Heart left ventricle (tissue), 13 donors: ENCODE results near the gene NRN1L.

ENCODE experiments used
- POLR2A ChIP-seq, 2 donors: fragments of 450-650 bp; IDR thresholded peaks; one replicate each; pipeline ENCODE4 v1.6.1; 2017; ENCODE audit warnings: antibody characterized with exemption in 2 of 2, mild to moderate bottlenecking in 2 of 2, moderate library complexity in 2 of 2
- TF ChIP-seq, protein P1 (sequence below), 12 donors: fragments of 200-600 bp; sonication (generic) in 4 of 12; IDR thresholded peaks; one replicate each; pipeline versions ENCODE4 v1.5.0 to v1.8.0; 2018 to 2022; ENCODE audit warnings: antibody characterized with exemption in 12 of 12, mild to moderate bottlenecking in 5 of 12
- donor health status: ischemic (EF 13 %, LVEDD 7.1; RV severe dilation, severe dysfunction).
- donor health status: DM: no; HTN: yes; CAD: no.
- donor health status: DM: no; HTN: no; CAD: no.
- donor health status: ischemic (EF 25% LVEDD 6.9; RV normal size, moderate dysfunction).
- donor health status: ischemic (EF 25% LVEDD 5.7; RV mildly dilated, moderate dysfunction).
- donor health status: ischemic (EF 35%, LVEDD 5.7; RV mildly dilated, moderate dysfunction).
- donor health status: nonischemic (EF 11% LVEDD 7.7; RV severe dilation, severe dysfunction).
- donor health status: DM: yes; HTN: yes; CAD: no.
- donor health status: PGD.
- donor health status: ischemic (EF 29% LVEDD 5.4; RV normal size, mild dysfunction).
- donor health status: nonischemic (EF 23%, LVEDD 6.1; RV moderate dilation, normal function).

DNA sequence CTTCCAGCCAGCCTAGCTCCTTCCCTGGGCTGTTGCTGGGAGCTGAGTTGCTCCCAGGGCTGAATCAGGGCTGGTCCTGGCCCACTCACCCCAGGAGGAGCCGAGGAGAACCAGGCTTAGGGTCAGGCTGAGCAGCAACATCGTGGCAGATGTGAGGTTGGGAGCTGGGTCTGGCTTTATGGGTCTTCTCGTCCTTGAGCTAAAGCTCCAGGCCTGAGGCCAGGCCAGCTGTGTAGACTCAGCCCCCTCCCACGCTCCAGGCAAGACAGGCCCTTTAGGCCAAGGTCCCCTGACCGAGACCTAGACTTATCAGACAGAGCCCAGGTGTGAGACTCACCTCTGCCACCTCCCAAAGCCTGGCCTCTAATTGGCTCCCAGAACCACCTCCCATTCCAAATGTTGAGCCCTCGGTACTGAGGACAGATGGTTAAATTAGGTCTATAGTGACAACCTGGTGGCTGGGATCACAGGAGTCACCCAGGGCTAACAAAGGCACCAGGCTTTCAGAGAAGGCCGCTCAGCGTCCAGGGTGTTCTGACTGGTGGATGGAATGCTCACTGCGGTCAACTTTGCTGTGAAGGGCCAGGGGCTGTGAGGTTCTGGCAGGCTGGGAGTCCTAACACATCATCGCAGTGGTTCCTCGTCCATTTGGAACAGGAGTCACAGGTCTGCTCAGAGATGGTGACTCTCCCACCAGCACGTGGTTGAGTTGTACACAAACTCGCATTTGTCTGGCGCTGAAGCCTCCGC is 47.2 kb downstream of the NRN1L start, which contains the start of gene CTRL:
- TF ChIP-seq, protein P1, sequence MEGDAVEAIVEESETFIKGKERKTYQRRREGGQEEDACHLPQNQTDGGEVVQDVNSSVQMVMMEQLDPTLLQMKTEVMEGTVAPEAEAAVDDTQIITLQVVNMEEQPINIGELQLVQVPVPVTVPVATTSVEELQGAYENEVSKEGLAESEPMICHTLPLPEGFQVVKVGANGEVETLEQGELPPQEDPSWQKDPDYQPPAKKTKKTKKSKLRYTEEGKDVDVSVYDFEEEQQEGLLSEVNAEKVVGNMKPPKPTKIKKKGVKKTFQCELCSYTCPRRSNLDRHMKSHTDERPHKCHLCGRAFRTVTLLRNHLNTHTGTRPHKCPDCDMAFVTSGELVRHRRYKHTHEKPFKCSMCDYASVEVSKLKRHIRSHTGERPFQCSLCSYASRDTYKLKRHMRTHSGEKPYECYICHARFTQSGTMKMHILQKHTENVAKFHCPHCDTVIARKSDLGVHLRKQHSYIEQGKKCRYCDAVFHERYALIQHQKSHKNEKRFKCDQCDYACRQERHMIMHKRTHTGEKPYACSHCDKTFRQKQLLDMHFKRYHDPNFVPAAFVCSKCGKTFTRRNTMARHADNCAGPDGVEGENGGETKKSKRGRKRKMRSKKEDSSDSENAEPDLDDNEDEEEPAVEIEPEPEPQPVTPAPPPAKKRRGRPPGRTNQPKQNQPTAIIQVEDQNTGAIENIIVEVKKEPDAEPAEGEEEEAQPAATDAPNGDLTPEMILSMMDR (IDR thresholded peaks at IDR 0.05) = no peak
- TF ChIP-seq POLR2A (IDR thresholded peaks at IDR 0.05) = no peak
